Activated naive CD8-positive, alpha-beta T cell (primary cell): Measurements from ENCODE around the gene RFX2.
"Not testable (repeated sequence)": the region's sequence is repeated elsewhere in the genome, so short reads cannot be mapped to it uniquely, and the experiment has no call there.

Source experiments
- H3K27ac Mint-ChIP-seq: one replicate; pipeline ENCODE4 v1.8.0; 2021; ENCODE audit warnings: mixed read lengths
- H3K27me3 Mint-ChIP-seq: one replicate; pipeline ENCODE4 v1.8.0; 2021; ENCODE audit warnings: mixed read lengths
- H3K36me3 Mint-ChIP-seq: one replicate; pipeline ENCODE4 v1.8.0; 2021; ENCODE audit warnings: mixed read lengths
- H3K4me1 Mint-ChIP-seq: one replicate; pipeline ENCODE4 v1.8.0; 2021; ENCODE audit warnings: low read depth, mixed read lengths
- H3K4me3 Mint-ChIP-seq: one replicate; pipeline ENCODE4 v1.8.0; 2021; ENCODE audit warnings: mild to moderate bottlenecking, mixed read lengths
- H3K9me3 Mint-ChIP-seq: one replicate; pipeline ENCODE4 v1.8.0; 2021; ENCODE audit warnings: low read depth, mixed read lengths

RFX2 gene

DNA sequence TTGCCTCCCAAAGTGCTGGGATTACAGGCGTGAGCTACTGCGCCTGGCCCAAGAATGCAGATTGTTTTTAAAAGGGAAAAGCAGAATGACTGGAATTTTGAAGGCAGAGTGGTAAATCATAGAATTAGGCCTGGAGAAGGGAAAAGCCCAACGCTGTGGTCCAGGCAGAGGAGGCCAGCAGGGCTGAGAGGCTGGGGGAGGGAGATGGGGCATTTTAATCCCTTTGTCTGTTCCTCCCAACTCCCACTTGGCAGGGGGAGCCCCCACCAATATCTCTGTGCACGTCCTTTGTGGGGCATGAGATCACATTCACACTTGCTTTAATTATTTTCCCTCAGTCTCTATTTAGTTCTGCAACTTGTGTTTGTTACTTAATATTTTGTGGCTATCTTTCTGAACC, 77.9 kb downstream of the RFX2 start:
- Mint-ChIP-seq H3K4me1 (no peaks in the 10 kb centered on the region), H3K36me3 (peaks cover 4% of the 10 kb centered on the region), H3K27ac (no peak overlapping the region), H3K4me3 (no peak overlapping the region), H3K9me3 (no peaks in the 10 kb centered on the region), H3K27me3 (no peaks in the 10 kb centered on the region)

DNA sequence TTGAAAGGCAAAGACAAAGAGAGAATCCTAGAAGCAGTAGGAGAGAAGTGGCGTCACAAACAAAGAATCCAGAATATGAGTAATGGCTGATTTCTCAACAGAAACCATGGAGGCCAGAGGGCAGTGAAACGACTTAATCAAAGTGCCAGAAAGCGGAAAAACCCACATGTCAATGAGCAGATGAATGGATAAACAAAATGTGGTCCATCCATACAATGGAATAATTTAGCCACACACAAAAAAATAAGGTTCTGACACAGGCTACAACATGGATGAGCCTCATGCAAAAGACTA, 80.1 kb downstream of the RFX2 start:
- no peak overlapping the region for H3K4me3 Mint-ChIP-seq
- H3K4me1 Mint-ChIP-seq, result no peaks in the 10 kb centered on the region
- no peaks in the 10 kb centered on the region for H3K9me3 Mint-ChIP-seq
- peaks cover 4% of the 10 kb centered on the region for H3K36me3 Mint-ChIP-seq
- H3K27ac Mint-ChIP-seq, result no peak overlapping the region
- no peaks in the 10 kb centered on the region for H3K27me3 Mint-ChIP-seq

DNA sequence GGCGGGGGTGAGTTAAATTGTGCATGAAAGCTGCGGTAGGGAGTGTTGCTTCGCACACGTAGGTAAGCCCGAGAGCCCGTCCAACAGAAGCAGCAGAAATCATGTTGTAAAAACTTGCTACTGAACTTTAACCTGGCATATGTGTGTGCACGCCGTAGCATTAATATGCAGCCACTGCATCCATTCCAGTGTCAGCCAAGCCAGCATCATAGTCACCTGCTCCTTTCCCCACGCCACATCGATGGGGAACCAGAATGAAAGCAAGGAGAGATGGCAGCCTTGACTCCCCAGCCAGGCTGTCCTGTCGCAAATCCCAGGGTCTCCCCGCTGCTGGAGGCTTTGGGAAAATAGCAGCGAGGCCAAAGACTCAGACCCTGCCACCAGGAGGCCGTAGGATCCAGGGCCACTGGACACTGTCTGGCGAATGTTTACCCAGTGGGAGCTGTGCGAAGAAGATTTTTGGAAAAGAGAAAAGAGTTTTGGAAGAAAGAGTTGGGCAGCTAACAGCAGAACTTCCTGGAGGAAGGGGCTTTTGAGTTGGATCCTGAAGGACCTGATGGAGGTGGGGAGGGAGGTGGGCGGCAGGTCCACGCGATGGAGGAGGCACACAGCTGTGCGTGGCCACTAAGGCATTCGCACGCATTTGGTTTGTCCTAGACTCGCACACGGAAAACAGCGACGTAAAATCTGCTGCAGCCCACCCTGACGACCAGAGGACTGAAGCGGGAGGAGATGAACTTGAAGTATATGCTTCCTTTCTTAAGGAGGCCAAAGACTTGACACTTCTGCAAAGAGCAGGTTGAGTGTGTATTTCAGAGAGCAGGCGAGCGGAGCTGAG, 83.7 kb downstream of the RFX2 start:
- Mint-ChIP-seq H3K4me3 (no peak overlapping the region), H3K27ac (no peak overlapping the region), H3K27me3 (no peaks in the 10 kb centered on the region), H3K4me1 (no peaks in the 10 kb centered on the region), H3K36me3 (peaks cover 2% of the 10 kb centered on the region), H3K9me3 (no peaks in the 10 kb centered on the region)

DNA sequence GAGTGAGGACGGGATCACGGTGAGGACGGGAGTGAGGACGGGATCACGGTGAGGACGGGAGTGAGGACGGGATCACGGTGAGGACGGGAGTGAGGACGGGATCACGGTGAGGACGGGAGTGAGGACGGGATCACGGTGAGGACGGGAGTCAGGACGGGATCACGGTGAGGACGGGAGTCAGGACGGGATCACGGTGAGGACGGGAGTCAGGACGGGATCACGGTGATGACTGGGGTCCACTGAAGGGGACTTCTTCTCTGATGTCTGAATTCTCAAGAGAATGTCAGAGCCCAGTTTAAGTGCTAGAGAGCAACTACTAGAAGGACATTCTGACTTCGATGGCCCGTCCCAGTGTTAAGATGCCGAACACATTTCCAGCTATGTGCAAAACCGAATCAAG, 85.5 kb downstream of the RFX2 start:
- H3K27ac Mint-ChIP-seq, H3K36me3 Mint-ChIP-seq, H3K9me3 Mint-ChIP-seq, H3K27me3 Mint-ChIP-seq, H3K4me3 Mint-ChIP-seq, H3K4me1 Mint-ChIP-seq: not testable (repeated sequence)

DNA sequence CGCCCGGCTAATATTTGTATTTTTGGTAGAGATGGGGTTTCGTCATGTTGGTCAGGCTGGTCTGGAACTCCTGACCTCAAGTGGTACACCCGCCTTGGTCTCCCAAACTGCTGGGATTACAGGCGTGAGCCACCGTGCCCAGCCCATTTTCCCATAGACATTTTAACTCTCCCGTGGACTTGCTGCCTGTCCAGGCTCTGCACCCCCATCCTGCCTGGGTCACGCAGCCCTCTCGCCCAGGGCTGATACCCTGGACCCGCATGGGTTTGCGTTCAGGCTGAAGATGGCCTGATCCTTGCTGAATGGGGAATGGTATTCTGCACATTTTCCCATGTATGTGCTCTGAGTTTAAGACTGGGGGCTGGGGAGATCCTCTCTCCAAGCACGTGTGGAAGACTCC, 86.4 kb downstream of the RFX2 start:
- no peaks in the 10 kb centered on the region for H3K36me3 Mint-ChIP-seq
- no peak overlapping the region for H3K4me3 Mint-ChIP-seq
- peaks cover 5% of the 10 kb centered on the region for H3K4me1 Mint-ChIP-seq
- no peaks in the 10 kb centered on the region for H3K27me3 Mint-ChIP-seq
- no peak overlapping the region for H3K27ac Mint-ChIP-seq
- no peaks in the 10 kb centered on the region for H3K9me3 Mint-ChIP-seq

DNA sequence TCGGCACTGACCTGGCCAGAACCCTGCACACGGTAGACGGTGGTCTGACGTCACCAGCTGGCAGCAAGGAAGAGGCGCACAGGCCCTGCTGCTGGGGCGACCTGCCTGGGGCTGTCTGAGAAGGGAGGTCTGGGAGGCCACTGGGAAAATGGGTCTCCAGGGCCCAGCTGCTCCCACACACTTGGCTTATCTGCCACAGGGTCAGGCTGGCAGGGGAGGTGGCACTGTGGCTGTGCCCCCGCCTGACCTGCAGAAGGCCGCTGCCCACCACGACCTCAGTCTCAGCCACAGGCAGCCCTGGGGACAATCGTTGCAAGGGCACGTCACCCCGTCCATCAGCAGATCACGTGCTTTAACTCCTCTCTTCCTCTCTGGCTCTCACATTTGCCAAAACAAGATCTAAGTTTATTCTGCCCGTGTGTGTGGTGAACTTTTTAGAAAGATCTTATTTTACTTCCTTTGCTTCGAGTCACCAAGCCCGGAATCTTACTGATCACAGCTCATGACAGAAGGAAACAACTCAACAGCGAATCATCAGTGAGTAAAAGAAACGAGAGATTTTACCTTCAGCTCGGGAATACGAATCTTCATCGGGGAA, 87.1 kb downstream of the RFX2 start:
- Mint-ChIP-seq H3K36me3 (no peaks in the 10 kb centered on the region), H3K4me3 (no peak overlapping the region), H3K4me1 (peaks cover 5% of the 10 kb centered on the region), H3K9me3 (no peaks in the 10 kb centered on the region), H3K27me3 (no peaks in the 10 kb centered on the region), H3K27ac (no peak overlapping the region)

DNA sequence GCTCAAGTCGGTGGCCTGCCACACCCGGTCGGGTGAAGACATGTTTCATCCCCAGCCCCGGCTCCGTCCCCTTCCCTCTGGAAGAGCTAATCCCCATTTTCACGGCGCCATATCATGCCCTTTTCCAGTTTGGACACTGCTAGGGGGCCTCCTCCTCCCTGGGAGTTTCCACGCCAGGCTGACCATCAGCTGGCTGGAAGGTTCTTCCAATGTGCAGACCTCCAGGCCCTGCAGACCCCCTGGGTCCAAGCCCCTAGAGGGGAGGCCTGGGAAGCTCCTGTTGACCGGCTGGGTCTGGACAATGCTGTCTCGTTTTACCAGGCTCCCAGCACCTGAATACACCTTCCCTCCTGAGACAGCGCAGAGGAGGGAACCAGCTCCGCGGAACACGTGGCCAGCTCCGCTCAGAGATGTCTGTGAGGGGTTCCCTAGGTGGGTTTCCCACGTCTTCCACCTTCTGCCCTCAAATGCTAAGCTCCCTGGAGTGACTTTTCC, 87.7 kb downstream of the RFX2 start:
- Mint-ChIP-seq H3K27me3 (no peaks in the 10 kb centered on the region), H3K9me3 (no peaks in the 10 kb centered on the region), H3K4me1 (peaks cover 5% of the 10 kb centered on the region), H3K36me3 (no peaks in the 10 kb centered on the region), H3K27ac (no peak overlapping the region), H3K4me3 (no peak overlapping the region)

DNA sequence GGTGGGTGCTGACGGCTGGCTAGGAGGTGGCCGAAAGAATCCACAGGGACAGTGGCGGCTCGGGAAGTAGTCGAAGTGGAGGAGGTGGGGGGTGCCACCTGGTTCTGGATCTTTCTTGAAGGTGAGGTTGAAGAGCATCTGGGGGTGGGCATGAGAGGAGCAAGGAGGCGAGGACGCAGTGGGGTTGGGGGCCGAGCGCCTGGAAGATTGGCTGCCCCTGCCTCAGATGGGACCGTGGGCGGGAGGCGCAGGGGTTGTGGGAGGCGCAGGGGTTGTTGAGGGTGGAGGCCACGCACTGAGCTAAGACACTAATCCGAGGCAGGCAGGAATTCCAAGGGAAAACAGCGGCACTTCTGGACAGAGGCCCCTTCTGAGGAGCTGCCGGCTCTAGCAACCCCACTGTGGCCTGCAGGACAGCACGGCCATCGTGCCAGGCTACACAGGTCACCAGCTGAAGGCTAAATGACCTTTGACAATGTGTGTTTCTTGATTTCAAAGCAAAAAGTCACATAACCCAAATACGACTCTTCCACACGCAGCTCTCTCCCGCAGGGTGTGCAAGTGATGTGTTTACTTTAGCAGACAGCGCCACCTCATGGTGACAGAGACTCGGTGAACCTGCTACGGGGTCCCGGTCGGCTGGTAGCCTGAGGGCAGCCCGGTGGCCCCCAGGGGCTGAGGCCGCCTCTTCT, 88.3 kb downstream of the RFX2 start:
- Mint-ChIP-seq H3K4me3 (no peak overlapping the region), H3K36me3 (no peaks in the 10 kb centered on the region), H3K27ac (no peak overlapping the region), H3K9me3 (no peaks in the 10 kb centered on the region), H3K27me3 (no peaks in the 10 kb centered on the region), H3K4me1 (peaks cover 5% of the 10 kb centered on the region)

DNA sequence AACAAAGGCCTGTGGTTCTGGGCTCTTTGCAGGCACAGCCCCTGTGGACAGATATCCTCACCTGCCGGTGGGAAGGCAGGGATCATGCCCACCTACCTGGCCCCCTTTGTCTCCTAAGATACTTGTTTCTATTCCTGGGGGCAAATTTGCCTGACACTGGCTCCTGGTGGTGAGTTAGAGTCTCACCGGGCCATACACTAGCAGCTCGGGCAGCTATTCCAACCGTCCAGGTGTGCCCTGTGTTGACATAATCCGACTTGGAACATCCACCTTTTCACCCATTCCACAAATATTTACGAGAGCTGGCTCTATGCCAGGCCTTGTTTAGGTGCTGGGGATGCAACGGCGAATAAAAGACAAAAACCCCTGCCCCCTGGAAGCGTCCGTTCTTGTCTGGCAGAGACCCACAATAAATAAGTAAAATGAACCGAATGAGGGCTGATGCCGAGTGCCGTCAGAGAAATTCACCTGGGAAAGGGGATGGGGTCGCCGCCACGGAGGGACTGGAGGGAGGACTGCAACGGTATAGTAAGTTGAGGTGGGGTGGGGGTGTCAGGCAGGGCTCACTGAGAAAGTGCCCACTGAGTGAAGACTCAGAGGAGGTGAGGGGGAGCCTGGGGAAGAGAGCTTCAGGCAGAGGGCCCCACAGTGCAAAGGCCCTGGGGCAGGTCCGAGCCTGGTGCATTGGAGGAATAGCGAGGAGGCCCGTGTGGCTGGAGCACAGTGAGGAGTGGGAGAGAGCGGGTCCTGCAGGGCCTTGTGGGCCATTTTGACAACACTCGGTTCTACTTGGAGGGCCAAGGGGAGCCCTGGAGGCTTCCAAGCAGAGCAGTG, 89.1 kb downstream of the RFX2 start:
- Mint-ChIP-seq H3K27me3 (no peaks in the 10 kb centered on the region), H3K4me1 (peaks cover 5% of the 10 kb centered on the region), H3K9me3 (no peaks in the 10 kb centered on the region), H3K36me3 (no peaks in the 10 kb centered on the region), H3K27ac (no peak overlapping the region), H3K4me3 (no peak overlapping the region)

DNA sequence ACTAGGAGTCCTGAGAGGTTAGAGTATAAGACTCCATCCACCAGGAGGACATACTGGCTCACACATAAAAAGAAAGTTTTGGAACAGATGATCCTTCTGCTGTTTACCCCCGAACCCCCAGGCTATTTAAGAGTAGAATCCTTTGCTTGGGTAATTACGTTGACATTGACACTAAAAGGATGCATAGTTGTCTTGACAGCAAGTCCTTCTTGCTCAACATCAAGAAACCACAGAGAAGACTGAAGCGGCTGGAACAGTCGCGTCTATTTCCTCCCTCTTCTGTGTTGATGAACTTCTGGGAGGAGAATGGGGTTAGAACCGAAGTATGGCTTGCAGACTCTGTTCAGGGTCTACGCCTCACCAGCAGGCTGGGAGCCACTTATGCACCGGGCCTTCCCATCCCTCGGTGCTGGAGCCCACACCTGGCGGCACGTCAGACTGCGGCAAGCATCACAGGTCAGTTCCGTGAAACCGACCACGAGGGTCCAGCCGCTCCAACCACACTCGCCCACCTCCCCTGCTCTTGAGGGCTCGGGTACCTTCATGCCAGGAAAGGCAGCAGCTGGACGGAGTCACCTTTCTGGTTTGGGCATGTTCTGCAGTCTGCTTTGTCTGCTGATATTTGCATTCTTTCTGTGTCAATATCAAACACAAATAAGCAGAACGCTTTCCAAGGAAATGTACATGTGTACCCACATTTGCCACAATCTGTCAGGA, 90.0 kb downstream of the RFX2 start:
- H3K27me3 Mint-ChIP-seq, result no peaks in the 10 kb centered on the region
- no peaks in the 10 kb centered on the region for H3K9me3 Mint-ChIP-seq
- peaks cover 5% of the 10 kb centered on the region for H3K4me1 Mint-ChIP-seq
- no peaks in the 10 kb centered on the region for H3K36me3 Mint-ChIP-seq
- no peak overlapping the region for H3K4me3 Mint-ChIP-seq
- no peak overlapping the region for H3K27ac Mint-ChIP-seq

DNA sequence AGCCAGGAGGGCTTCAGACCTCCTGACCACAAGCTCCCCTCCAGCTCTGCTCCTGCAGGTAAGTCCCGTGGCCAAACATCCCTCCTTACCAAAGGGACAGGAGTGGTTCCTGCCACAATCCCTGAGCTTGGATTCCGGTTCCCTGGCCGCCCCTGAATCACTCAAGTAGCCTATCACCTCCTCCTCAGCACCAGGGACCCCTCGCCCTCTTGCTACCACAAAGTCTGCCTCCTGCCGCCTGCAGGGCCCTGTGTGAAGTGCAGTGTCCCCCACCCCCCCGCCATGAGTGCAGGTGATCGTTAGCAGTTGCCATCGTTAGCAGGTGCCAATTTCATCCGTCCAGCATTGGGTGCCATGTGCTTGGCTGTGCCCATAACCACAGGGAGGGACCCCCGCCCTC, 91.5 kb downstream of the RFX2 start:
- H3K36me3 Mint-ChIP-seq, result no peaks in the 10 kb centered on the region
- H3K4me1 Mint-ChIP-seq, result peaks cover 5% of the 10 kb centered on the region
- no peaks in the 10 kb centered on the region for H3K27me3 Mint-ChIP-seq
- no peak overlapping the region for H3K27ac Mint-ChIP-seq
- no peak overlapping the region for H3K4me3 Mint-ChIP-seq
- no peaks in the 10 kb centered on the region for H3K9me3 Mint-ChIP-seq

DNA sequence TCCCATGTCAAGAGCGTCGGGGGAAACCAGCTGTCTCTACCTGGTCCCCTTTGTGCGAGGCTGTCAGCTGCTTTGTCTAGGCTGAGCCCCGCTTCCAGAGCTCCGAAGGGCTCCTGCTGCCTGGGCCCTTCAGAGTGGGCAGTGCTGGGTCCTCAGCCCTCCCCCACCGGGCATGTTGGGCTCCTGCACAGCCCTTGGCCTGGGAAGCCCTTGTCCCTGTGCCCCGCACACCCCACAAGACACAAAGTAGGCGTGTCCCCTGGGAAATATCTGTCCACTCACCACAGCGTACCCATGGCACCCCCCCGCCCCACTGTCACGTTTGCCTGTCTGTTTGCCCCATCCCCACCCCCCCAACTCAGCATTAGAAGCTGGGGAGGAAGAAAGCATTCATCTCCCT, 92.7 kb downstream of the RFX2 start:
- Mint-ChIP-seq H3K4me1 (peaks cover 5% of the 10 kb centered on the region), H3K27me3 (no peaks in the 10 kb centered on the region), H3K36me3 (no peaks in the 10 kb centered on the region), H3K27ac (no peak overlapping the region), H3K9me3 (no peaks in the 10 kb centered on the region), H3K4me3 (no peak overlapping the region)

DNA sequence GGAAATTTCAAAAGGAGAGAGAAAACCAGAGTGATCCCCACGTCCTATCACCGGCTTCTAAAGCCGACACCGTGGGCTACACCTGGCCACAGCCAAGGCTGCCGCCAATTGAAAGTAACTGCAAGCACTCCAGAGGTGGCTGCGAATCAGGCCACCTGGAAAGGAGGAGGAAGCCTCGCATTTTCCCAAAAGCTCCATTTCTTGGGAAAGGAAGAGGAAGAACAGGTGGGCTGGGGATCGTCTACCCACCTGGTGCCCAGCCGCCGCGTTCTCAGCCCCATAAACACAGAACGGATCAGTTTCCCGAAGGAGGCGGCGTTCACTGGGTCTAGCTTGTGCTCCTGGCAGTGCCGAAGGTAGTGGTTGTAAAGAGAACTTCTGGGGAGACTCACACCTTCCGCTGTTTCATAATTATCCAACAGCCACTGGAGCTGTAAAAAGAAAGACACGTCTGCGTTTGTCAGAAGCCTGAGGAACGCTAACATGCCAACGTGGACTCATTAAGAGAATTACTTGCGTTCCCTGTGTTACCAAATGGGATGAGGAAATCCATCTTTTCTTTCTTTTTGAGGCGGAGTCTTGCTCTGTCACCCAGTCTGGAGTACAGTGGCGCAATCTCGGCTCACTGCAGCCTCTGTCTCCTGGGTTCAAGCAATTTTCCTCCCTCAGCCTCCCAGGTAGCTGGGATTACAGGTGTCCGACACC, 94.3 kb downstream of the RFX2 start:
- H3K27me3 Mint-ChIP-seq, result no peaks in the 10 kb centered on the region
- no peak overlapping the region for H3K4me3 Mint-ChIP-seq
- H3K27ac Mint-ChIP-seq, result no peak overlapping the region
- H3K4me1 Mint-ChIP-seq, result peaks cover 5% of the 10 kb centered on the region
- H3K9me3 Mint-ChIP-seq, result no peaks in the 10 kb centered on the region
- no peaks in the 10 kb centered on the region for H3K36me3 Mint-ChIP-seq

DNA sequence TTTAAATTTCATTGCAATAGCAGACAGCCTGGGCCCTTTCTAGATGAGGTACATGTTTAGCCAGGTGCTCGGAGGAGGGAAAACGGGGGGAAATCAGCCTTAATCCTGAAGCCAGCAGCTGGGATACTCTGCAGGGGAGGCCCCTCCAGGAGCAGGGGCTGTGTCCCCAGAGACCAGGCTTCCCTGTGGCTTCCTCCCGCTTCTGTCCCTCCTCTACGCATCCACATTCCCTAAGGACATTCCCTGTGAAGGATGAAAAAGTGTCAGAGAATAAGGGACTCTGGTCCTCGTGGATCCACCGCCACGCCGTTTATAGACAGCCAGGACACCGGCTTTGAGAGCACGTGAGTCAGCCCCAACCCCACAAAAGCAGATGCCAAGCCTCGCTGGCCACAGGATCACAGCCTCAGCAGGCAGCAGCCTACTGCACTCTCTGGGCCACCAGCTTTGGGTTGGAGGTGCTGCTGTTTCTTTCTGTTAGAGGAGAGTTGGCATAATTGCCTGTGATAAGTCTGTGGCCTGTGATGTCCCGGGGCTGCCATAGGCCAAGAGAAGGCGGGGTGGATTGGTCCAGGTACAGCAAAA, 95.7 kb downstream of the RFX2 start:
- Mint-ChIP-seq H3K36me3 (no peaks in the 10 kb centered on the region), H3K4me1 (no peaks in the 10 kb centered on the region), H3K4me3 (no peak overlapping the region), H3K27ac (no peak overlapping the region), H3K9me3 (no peaks in the 10 kb centered on the region), H3K27me3 (no peaks in the 10 kb centered on the region)
